Measurements from ENCODE around the gene CXCL16.

DNA sequence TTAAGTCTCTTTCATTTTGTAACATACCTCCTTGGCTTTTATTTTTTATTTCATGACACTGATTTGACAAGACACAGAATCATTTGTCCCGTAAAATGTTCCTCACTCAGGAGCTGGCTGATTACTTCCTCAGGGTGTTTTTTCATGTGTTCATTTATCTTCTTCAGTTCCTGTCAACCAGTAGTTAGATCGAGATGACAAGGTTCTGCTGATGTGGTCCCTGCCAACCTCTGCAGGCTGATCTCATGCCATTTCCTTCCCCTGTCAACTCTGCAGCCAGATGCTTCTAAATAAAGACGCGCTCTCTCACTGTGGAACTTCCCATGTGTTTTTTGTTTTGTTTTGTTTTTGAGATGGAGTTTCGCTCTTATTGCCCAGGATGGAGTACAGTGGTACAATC is 8.1 kb upstream of the CXCL16 start:
- no peak for TF ChIP-seq POLR2A (IDR thresholded peaks at IDR 0.05)
- TF ChIP-seq, protein P1, sequence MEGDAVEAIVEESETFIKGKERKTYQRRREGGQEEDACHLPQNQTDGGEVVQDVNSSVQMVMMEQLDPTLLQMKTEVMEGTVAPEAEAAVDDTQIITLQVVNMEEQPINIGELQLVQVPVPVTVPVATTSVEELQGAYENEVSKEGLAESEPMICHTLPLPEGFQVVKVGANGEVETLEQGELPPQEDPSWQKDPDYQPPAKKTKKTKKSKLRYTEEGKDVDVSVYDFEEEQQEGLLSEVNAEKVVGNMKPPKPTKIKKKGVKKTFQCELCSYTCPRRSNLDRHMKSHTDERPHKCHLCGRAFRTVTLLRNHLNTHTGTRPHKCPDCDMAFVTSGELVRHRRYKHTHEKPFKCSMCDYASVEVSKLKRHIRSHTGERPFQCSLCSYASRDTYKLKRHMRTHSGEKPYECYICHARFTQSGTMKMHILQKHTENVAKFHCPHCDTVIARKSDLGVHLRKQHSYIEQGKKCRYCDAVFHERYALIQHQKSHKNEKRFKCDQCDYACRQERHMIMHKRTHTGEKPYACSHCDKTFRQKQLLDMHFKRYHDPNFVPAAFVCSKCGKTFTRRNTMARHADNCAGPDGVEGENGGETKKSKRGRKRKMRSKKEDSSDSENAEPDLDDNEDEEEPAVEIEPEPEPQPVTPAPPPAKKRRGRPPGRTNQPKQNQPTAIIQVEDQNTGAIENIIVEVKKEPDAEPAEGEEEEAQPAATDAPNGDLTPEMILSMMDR (IDR thresholded peaks at IDR 0.05), result no peak
